AG09319 (cell line): ENCODE results near the gene ARFGAP1.

Source experiments
- DNase-seq: peaks from one replicate; pipeline ENCODE4 v3.0.0-alpha.2; 2010; ENCODE audit warnings: low read depth; ENCODE audit errors: extremely low read depth
- TF ChIP-seq, protein P1 (sequence below): IDR thresholded peaks from 2 replicates; pipeline ENCODE4 v1.5.1; 2011; ENCODE audit warnings: low read depth, mild to moderate bottlenecking, inconsistent platforms, low read length, moderate library complexity

The ARFGAP1 gene

DNA sequence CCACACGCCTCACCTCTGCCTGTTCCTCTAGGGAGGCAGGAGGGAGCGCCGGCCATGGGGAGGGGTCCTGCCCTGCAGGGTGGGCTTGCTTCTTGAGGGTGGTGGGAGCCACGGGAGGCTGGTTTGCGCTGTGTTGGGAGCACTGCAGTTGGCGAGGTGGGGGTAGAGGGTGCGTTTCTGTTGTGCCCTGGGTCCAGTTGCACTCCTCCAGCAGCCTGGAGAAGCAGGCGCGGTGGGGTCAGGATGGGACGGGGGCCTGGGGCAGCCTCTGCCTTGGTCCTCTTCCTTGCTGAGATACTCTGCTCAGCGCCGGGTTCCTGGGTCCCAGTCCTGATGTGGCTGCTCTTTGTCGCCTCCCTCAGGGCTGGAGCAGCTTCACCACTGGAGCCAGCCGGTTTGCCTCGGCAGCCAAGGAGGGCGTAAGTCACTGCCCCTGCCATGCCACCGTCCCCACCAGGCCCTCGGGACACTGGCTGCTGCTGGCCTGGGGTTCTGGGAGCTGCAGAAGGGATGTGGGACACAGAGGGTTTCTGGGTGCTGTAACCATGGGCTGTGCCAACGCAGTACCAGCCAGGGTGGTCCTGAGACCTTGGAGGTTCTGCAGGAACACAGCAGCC is 8.4 kb downstream of the ARFGAP1 start:
- DNase-seq = no peak
- TF ChIP-seq, protein P1, sequence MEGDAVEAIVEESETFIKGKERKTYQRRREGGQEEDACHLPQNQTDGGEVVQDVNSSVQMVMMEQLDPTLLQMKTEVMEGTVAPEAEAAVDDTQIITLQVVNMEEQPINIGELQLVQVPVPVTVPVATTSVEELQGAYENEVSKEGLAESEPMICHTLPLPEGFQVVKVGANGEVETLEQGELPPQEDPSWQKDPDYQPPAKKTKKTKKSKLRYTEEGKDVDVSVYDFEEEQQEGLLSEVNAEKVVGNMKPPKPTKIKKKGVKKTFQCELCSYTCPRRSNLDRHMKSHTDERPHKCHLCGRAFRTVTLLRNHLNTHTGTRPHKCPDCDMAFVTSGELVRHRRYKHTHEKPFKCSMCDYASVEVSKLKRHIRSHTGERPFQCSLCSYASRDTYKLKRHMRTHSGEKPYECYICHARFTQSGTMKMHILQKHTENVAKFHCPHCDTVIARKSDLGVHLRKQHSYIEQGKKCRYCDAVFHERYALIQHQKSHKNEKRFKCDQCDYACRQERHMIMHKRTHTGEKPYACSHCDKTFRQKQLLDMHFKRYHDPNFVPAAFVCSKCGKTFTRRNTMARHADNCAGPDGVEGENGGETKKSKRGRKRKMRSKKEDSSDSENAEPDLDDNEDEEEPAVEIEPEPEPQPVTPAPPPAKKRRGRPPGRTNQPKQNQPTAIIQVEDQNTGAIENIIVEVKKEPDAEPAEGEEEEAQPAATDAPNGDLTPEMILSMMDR = peak; percentile 19

DNA sequence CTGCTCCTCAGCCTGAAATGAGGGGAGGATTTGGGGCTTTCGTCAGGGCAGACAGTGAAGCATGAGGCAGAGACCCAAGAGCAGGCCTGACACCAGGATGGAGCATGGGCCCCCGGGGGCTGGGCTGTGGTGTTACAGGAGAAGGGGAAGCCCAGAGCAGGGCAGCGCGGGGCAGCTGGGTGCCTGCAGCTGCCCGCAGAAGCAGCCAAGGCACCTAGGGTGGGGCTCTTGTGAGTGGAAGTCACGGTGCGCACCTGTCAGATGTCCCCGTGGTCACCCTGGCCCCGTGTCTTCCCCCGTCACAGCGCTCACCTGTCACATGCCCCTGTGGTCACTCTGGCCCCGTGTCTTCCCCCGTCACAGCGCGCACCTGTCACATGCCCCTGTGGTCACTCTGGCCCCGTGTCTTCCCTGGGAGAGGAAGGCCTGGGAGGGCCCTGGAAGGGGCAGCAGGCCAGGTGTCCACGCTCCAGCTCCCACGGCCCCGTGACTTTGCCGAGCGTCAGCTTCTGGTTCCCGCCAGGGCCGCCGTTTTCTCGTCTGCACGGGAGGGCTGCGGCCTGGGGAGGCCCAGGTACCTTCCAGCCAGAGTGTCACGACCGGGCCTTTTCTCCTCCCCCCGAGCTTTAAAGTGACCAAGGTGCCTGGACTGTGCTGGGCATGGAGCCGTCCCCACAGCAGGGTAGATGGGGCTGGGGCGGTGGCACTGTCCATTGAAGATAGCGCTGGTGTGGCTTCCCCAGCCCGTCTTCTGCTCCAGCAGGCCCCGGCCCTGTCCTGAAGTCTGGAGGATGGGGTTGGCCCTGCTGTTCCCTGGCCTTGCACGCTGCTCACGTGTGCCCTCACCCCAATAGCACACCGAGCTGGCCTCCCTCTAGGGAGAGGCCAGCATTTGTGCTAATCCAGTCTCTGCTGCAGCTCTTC is 9.4 kb downstream of the ARFGAP1 start:
- no peak for DNase-seq
- TF ChIP-seq, protein P1 = no peak

DNA sequence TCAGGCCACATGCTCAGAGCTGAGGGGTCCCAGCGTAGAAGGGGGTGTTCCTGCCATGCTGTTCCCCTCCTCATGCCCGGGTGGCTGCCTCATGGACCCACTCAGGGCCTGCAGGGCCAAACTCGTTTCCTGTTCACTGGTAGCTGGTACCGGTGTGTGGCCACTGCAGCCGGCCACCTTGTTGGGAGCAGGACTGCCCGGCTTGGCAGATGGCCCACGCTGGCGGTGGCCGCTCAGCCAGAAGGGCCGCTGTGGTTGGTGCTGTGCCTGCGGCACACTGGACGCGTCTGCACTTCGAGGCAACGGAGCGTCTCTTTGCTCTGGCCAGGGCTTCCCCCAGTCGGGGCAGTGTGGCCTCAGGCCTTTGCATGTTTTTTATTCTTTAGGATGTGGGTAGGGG is 10.3 kb downstream of the ARFGAP1 start:
- TF ChIP-seq, protein P1 = no peak
- no peak for DNase-seq

DNA sequence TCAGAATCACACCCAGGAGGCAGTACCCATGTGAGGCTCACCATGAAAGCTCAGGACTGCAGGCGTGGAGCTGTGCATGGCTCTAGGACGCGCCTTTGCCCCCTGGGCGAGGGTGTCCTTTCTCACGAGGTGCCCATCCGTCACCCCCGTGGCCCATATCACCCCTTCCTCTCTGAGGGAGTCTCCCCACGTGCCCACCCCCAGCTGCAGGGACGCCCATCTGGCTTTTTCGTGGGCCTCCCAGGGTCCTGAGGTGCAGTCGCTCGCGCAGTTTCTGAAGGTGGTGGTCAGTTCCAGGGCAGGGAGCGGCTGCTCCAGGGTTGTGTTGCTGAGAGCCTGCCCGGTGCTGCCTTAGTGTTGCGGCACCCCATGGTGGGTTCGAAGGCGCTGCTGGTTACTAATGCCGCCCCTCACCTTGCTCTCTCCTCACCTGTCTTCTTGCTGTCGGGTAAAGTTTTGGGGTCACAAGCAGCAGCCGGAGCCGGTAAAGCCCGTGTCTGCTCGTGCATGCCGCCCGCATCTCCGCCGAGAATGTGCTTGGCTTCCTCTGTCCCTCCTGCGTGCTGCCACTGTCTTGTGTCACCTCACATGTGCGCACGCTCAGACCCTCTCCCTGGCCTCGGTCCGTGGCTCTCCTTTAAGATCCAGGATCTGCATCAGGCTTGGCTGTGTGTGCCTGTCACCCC is 10.9 kb downstream of the ARFGAP1 start:
- TF ChIP-seq, protein P1 = no peak
- DNase-seq = no peak

DNA sequence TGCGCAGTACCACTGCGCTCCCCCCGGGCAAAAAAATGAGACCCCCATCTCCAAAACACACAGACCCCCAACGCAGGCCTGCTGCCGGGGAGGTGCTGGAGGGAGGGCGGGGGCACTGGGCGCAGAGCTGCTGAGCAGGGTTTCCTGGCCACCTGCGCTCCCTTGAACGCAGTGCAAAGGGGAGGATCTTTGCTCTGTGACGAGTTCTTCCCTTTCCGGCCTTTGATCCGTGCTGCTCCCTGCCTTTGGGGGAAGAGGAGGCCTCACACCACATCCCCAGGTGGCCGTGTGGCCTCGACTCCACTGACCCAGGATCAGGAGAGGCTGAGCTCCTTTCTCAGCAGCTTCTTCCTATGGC is 11.4 kb downstream of the ARFGAP1 start:
- no peak for DNase-seq
- TF ChIP-seq, protein P1 = no peak

DNA sequence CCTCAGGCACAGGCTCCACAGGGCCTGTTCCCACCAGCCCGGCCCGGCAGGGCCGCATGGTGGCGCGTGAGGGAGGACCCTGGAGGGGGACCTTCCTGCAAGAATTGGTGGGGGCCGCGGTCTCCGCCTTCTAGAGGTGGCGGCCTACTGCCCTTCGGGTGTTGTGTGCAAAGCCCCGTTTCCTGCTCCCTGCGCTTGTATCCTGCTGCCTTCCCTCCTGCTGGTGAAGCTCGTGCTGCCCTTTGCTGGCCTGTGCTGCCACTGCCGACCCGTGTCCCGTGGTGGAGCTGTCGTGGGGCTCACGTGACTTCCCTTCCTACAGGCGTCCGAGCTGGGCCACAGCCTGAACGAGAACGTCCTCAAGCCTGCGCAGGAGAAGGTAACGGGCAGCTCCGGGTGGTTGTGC is 11.9 kb downstream of the ARFGAP1 start:
- TF ChIP-seq, protein P1 = no peak
- no peak for DNase-seq
